Epithelial cell of proximal tubule (primary cell): ENCODE measurements around the gene GUCD1. TPM values are rescaled to one million over a fixed set of nuclear protein-coding genes. Genes with fewer than 3 reads are reported as not detected.

Source experiments
- DNase-seq: peaks from one replicate; pipeline ENCODE4 v3.0.0-alpha.2; 2011; ENCODE audit warnings: low read depth
- H3K4me3 ChIP-seq: 2 replicates; pipeline ENCODE4 v1.5.1; 2011; ENCODE audit warnings: low read depth, mild to moderate bottlenecking, low read length
- CTCF ChIP-seq: conservative IDR thresholded peaks from 2 replicates; pipeline ENCODE4 v1.5.1; 2012; ENCODE audit warnings: low read depth, mild to moderate bottlenecking, low read length
- total RNA-seq: library from RNA; depleted of rRNA; stranded (reverse); fragments of >200 nt; gene quantifications from 2 replicates; pipeline ENCODE4 v1.2.3, GENCODE V29; 2015

GUCD1 gene
- total RNA-seq, 1 donor from 2014 or later, result 102 TPM

- peak overlapping the region; percentile 48 for H3K4me3 ChIP-seq
- no peak for DNase-seq
- TF ChIP-seq CTCF, result no peak
These were observed 60.8 kb downstream of the GUCD1 start for GRCh38 chr22:24494167-24494527.

GRCh38 chr22:24492391-24492790 is 62.5 kb downstream of the GUCD1 start:
- DNase-seq, result no peak
- no peak for TF ChIP-seq CTCF
- H3K4me3 ChIP-seq, result no peak overlapping the region

Other genes starting within 250 kb of the GUCD1 start
- 0.36 TPM in 1 of 2 replicates, not detected in the other for gene ADORA2A, start 127.5 kb downstream of the GUCD1 start, total RNA-seq
- not detected in 2 replicates for gene UPB1, start 59.8 kb downstream of the GUCD1 start, total RNA-seq
- gene SNRPD3, start 861 bp upstream of the GUCD1 start, total RNA-seq, result 219 and 256 TPM in 2 replicates
- 8.9 and 14.1 TPM in 2 replicates for gene LRRC75B, start 37.9 kb upstream of the GUCD1 start, total RNA-seq
- gene GGT1, start 48.1 kb upstream of the GUCD1 start, total RNA-seq, result 14.5 and 32.1 TPM in 2 replicates
- gene PIWIL3, start 219.6 kb upstream of the GUCD1 start, total RNA-seq, result not detected in 2 replicates